Esophagus muscularis mucosa (tissue), 4 donors: ENCODE measurements around the gene APOD. TPM values are rescaled to one million over a fixed set of nuclear protein-coding genes. Genes with fewer than 3 reads are reported as not detected.

Experiments
- DNase-seq: peaks from one replicate; pipeline ENCODE4 v3.0.0-alpha.2; 2017; ENCODE audit errors: extremely low spot score
- H3K27ac ChIP-seq, 4 donors: fragments of 200-600 bp; sonication (generic); replicated peaks in 1 of 4; 1 replicate in 3 of 4; 2 replicates in 1 of 4; pipeline ENCODE4 v1.5.1; 2016 to 2019; ENCODE audit warnings: mild to moderate bottlenecking in 1 of 4
- H3K27me3 ChIP-seq, 4 donors: fragments of 200-600 bp; sonication (generic); one replicate each; pipeline versions ENCODE4 v1.5.1 to v1.6.0; 2016 to 2019
- H3K36me3 ChIP-seq, 4 donors: fragments of 200-600 bp; sonication (generic); one replicate each; pipeline ENCODE4 v1.5.1; 2016 to 2019
- H3K4me1 ChIP-seq, 4 donors: fragments of 200-600 bp; sonication (generic); one replicate each; pipeline ENCODE4 v1.5.1; 2016 to 2019
- H3K4me3 ChIP-seq, 4 donors: fragments of 200-600 bp; sonication (generic); 1 replicate in 2 of 4; 2 replicates in 2 of 4; pipeline ENCODE4 v1.5.1; 2016 to 2019; ENCODE audit warnings: mild to moderate bottlenecking in 4 of 4, moderate library complexity in 1 of 4
- H3K9me3 ChIP-seq, 4 donors: fragments of 200-600 bp; sonication (generic); 1 replicate in 3 of 4; 2 replicates in 1 of 4; pipeline ENCODE4 v1.5.1; 2016 to 2019
- CTCF ChIP-seq, 3 experiments: fragments of 200-600 bp in 2 of 3; fragments of 450-650 bp in 1 of 3; sonication (generic) in 2 of 3; IDR thresholded peaks; one replicate each; pipeline ENCODE4 v1.5.1; 2017 to 2019; ENCODE audit warnings: antibody characterized with exemption in 3 of 3, mild to moderate bottlenecking in 2 of 3, moderate library complexity in 1 of 3
- EP300 ChIP-seq: sonication (generic); formaldehyde crosslinking; IDR thresholded peaks from one replicate; pipeline ENCODE4 v1.6.1; 2017; ENCODE audit warnings: antibody characterized with exemption
- POLR2A ChIP-seq: fragments of 450-650 bp; IDR thresholded peaks from one replicate; pipeline ENCODE4 v1.6.1; 2017; ENCODE audit warnings: antibody characterized with exemption, moderate library complexity, mild to moderate bottlenecking, low read depth
- POLR2AphosphoS5 ChIP-seq, 2 donors: sonication (generic); formaldehyde crosslinking; IDR thresholded peaks; one replicate each; pipeline ENCODE4 v1.6.1; 2017; ENCODE audit warnings: antibody characterized with exemption in 2 of 2
- WGBS: methylation state at CpG from one replicate; pipeline ENCODE4 v1.1.5; 2018; 5-methylcytosine and 5-hydroxymethylcytosine counted together
- intact Hi-C: fragments of 100-400 bp; cut with DNase I; formaldehyde crosslinking; loops from one replicate; pipeline ENCODE4 v1.15.1; 2023
- total RNA-seq, 4 donors: library from RNA; depleted of rRNA; stranded (reverse); fragments of >200 nt; gene quantifications; one replicate each; pipeline versions ENCODE4 v1.1.0 to v1.2.1, GENCODE V29; 2016

Gene APOD
- total RNA-seq, 4 donors from 2014 or later = 355 to 591 (median 523) TPM

- Histone ChIP-seq H3K4me3 (no peak overlapping the region), H3K27me3 (peaks cover 0 to 7% (median 0%) of the 10 kb centered on the region in 4 donors)
- TF ChIP-seq POLR2AphosphoS5 (IDR thresholded peaks at IDR 0.05) (no peak), CTCF (IDR thresholded peaks at IDR 0.05) (peak in 1 of 3 experiments; percentile 19)
Observed at GRCh38 chr3:195558602-195559001, 25.1 kb downstream of the APOD start.

GRCh38 chr3:195557322-195557721 is 26.4 kb downstream of the APOD start:
- H3K9me3 ChIP-seq = no peaks in the 10 kb centered on the region
- WGBS = 82% methylated on average over 4 of the region's 4 CpGs
- intact Hi-C loops = no loop called here
- DNase-seq = no peak
- H3K4me3 ChIP-seq = no peak overlapping the region
- H3K27me3 ChIP-seq = peaks cover 0 to 7% (median 0%) of the 10 kb centered on the region in 4 donors
- no peak overlapping the region for H3K27ac ChIP-seq
- H3K36me3 ChIP-seq = no peaks in the 10 kb centered on the region
- no peaks in the 10 kb centered on the region for H3K4me1 ChIP-seq
- TF ChIP-seq CTCF (IDR thresholded peaks at IDR 0.05) = no peak
- TF ChIP-seq EP300 = no peak
- no peak for TF ChIP-seq POLR2AphosphoS5 (IDR thresholded peaks at IDR 0.05)
- no peak for TF ChIP-seq POLR2A

More at GRCh38 chr3:195558602-195559001, 25.1 kb downstream of the APOD start:
- Histone ChIP-seq H3K27ac (no peak overlapping the region), H3K36me3 (no peaks in the 10 kb centered on the region), H3K4me1 (no peaks in the 10 kb centered on the region), H3K9me3 (no peaks in the 10 kb centered on the region)
- 68% methylated on average over 3 of the region's 3 CpGs for WGBS
- no peak for DNase-seq
- intact Hi-C loops = no loop called here

GRCh38 chr3:195556390-195556789 is 27.4 kb downstream of the APOD start:
- DNase-seq = no peak
- Histone ChIP-seq H3K36me3 (no peaks in the 10 kb centered on the region), H3K4me1 (peaks cover 0 to 3% (median 1%) of the 10 kb centered on the region in 4 donors), H3K27ac (no peak overlapping the region), H3K27me3 (peaks cover 0 to 7% (median 0%) of the 10 kb centered on the region in 4 donors), H3K4me3 (no peak overlapping the region), H3K9me3 (no peaks in the 10 kb centered on the region)
- TF ChIP-seq POLR2AphosphoS5 (IDR thresholded peaks at IDR 0.05) (no peak), CTCF (IDR thresholded peaks at IDR 0.05) (no peak), POLR2A (no peak), EP300 (no peak)
- WGBS = 63% methylated on average over 10 of the region's 10 CpGs
- intact Hi-C loops = no loop called here

GRCh38 chr3:195555110-195555509 is 28.6 kb downstream of the APOD start:
- Histone ChIP-seq H3K9me3 (no peaks in the 10 kb centered on the region), H3K36me3 (no peaks in the 10 kb centered on the region), H3K27ac (no peak overlapping the region), H3K4me3 (no peak overlapping the region), H3K27me3 (peaks cover 0 to 7% (median 0%) of the 10 kb centered on the region in 4 donors), H3K4me1 (peaks cover 0 to 13% (median 6%) of the 10 kb centered on the region in 4 donors)
- no peak for DNase-seq
- intact Hi-C loops = no loop called here
- whole genome bisulfite sequencing = 88% methylated on average over 8 of the region's 8 CpGs
- TF ChIP-seq POLR2A (no peak), POLR2AphosphoS5 (IDR thresholded peaks at IDR 0.05) (no peak), CTCF (IDR thresholded peaks at IDR 0.05) (no peak), EP300 (no peak)

GRCh38 chr3:195554458-195554857 is 29.3 kb downstream of the APOD start:
- intact Hi-C loops = no loop called here
- WGBS = 96% methylated on average over 15 of the region's 15 CpGs

More at GRCh38 chr3:195554458-195554857, 29.3 kb downstream of the APOD start:
- H3K36me3 ChIP-seq = no peaks in the 10 kb centered on the region
- TF ChIP-seq POLR2A (no peak), CTCF (IDR thresholded peaks at IDR 0.05) (no peak), POLR2AphosphoS5 (IDR thresholded peaks at IDR 0.05) (no peak), EP300 (no peak)
- no peaks in the 10 kb centered on the region for H3K9me3 ChIP-seq
- no peak overlapping the region for H3K27ac ChIP-seq
- DNase-seq = no peak
- H3K4me3 ChIP-seq = no peak overlapping the region
- H3K4me1 ChIP-seq = peaks cover 0 to 18% (median 8%) of the 10 kb centered on the region in 4 donors
- peaks cover 0 to 7% (median 0%) of the 10 kb centered on the region in 4 donors for H3K27me3 ChIP-seq
